HG02610 (cell line): ENCODE data around the gene CLEC6A.
"Not testable (repeated sequence)": the region's sequence is repeated elsewhere in the genome, so short reads cannot be mapped to it uniquely, and the experiment has no call there.

Experiments
- ATAC-seq: cut with Tn5 transposase; IDR thresholded peaks from one replicate; pipeline ENCODE4 v1.9.1; 2021; ENCODE audit warnings: mild to moderate bottlenecking, moderate library complexity; ENCODE audit not compliant: unreplicated experiment

Gene CLEC6A

DNA sequence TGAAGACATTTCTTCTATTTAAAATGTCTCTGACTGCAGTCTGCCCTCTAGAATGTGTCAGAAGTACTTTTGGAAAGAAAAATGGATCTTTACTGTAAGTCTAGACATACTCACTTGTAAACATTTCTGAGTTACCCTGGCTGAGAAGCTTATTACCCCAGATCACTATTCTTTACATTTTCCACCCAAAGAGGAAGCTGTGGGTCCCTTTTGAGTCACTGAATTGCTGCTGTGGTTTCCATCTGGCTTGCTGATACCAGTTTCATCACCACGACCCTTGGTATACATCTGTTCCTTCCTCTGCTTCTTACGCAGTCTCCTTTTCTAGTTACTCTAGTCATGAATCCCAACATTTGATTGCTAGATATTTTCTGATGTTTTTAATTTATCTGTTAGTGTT, 37.3 kb downstream of the CLEC6A start:
- ATAC-seq: peak; percentile 93

DNA sequence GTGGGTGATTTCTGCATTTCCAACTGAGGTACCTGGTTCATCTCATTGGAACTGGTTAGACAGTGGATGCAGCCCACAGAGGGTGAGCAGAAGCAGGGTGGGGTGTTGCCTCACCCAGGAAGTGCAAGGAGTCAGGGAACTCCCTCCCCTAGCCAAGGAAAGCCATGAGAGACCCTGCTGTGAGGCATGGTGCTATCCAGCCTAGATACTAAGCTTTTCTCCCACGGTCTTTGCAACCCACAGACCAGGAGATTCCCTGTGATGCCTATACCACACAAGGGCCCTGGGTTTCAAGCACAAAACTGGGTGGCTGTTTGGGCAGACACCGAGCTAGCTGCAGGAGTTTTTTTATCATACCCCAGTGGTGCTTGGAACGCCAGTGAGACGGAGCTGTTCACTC, 39.9 kb downstream of the CLEC6A start:
- ATAC-seq: not testable (repeated sequence)

DNA sequence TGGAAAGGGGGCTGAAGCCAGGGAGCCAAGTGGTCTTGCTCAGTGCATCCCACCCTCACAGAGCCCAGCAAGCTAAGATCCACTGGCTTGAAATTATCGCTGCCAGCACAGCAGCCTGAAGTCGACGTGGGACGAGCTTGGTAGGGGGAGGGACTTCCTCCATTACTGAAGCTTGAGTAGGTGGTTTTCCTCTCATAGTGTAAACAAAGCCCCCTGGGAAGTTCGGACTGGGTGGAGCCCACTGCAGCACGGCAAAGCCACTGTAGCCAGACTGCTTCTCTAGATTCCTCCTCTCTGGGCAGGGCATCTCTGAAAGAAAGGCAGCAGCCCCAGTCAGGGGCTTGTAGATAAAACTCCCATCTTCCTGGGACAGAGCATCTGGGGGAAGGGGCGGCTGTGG, 40.3 kb downstream of the CLEC6A start:
- not testable (repeated sequence) for ATAC-seq

- no peak for ATAC-seq
Measured at GRCh38 chr12:8499616-8500015, 43.9 kb downstream of the CLEC6A start.

DNA sequence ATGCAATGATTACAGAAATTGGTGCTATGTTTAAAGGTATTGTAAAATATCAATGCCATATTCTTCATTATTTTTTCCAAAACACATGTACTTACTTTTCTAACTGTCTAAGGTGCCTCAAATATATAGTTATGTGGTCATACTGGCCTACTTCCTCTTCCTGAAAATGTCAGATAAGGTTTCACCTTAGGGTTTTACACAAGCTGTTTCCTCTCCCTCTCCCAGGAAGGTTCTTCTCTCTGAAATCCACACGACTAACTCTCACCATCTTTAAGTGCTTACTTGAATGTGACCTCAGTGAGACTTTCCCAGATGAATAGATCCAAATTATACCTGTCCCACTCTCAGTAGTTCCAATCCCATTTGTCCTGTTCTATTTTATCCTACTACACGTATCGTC, 46.0 kb downstream of the CLEC6A start:
- ATAC-seq: no peak

- no peak for ATAC-seq
Measured at GRCh38 chr12:8504351-8504750, 48.6 kb downstream of the CLEC6A start.

- ATAC-seq: no peak
Measured at GRCh38 chr12:8507596-8507995, 51.8 kb downstream of the CLEC6A start.

GRCh38 chr12:8508223-8508622, 52.5 kb downstream of the CLEC6A start:
- no peak for ATAC-seq

GRCh38 chr12:8508910-8509841, 53.4 kb downstream of the CLEC6A start:
- ATAC-seq: no peak

DNA sequence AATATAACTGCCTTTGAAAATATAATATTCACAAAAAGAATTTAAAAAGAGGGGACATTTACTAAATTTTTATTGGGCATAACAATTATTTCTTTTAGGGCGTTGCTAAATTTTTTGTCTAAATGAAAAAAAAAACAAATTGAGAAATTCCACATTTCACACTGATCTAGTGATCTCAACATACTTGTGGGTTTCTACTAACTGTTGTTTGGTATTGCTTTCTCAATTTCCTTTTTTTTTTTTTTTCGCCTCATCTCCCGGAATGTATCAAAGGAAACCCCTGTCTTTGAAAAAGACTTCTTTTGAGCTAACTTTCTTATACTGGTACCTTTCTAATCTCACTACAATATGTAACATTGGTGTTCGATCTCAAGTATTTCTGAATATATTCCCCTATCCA, 57.5 kb downstream of the CLEC6A start, which contains the start of gene CLEC4D:
Gene CLEC4D (plus strand): TSS at position 248 of the 400 bp plus-strand sequence. CDS start 230 bp downstream, outside the sequence.
- no peak for ATAC-seq

DNA sequence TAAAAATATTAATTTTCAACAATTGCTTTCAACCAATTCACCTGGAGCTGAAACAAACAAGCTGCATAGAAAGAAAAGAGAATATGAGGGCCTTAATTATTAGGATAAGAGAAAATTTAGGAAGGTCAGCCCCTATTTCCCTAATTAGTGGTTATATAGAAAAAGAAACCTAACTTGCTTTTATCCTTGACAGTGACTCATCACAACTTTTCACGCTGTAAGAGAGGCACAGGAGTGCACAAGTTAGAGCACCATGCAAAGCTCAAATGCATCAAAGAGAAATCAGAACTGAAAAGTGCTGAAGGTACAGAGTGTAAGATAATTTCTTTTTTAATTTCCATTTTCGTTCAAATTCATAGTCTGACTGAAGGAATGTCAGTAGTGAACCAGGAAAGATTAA, 62.2 kb downstream of the CLEC6A start:
- ATAC-seq: no peak

DNA sequence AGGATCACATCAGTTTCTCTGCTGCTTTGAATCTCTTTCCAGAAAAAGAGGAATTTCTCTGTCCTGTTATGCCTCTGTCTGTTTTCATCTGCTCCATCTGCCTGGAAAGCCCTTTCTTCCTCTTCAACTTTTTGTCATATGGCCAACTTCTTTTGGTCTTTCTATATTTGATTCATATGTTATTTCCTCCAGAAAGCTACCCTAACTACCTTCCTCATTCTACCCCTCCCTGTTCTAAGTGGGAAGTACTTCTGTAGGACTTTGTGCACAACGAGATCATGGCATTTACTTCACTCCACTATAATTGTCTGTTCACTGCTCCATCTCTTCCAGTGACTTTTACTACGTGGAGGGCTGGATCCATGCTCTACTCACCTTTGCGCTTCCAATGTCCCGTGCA, 63.4 kb downstream of the CLEC6A start:
- no peak for ATAC-seq

GRCh38 chr12:8527250-8528130, 71.7 kb downstream of the CLEC6A start:
- ATAC-seq: no peak
